Lung (tissue), 12 donors: ENCODE data around the gene KHSRP. TPM values are rescaled to one million over a fixed set of nuclear protein-coding genes. Genes with fewer than 3 reads are reported as not detected.

Experiments used
- ATAC-seq: fragments of 200-7000 bp; cut with Tn5 transposase; one replicate; pipeline ENCODE4 v1.9.1; 2020; ENCODE audit warnings: moderate number of reproducible peaks; ENCODE audit not compliant: insufficient read depth, low FRiP score
- DNase-seq, 3 donors: peaks; one replicate each; pipeline ENCODE4 v3.0.0-alpha.2; 2013 to 2017
- H3K27ac ChIP-seq, 2 donors: one replicate each; pipeline ENCODE4 v1.5.1; 2013; ENCODE audit warnings: mild to moderate bottlenecking in 2 of 2, moderate library complexity in 2 of 2, control low read depth in 1 of 2, inconsistent platforms in 1 of 2, low read depth in 1 of 2, low read length in 1 of 2
- H3K27me3 ChIP-seq, 3 donors: one replicate each; pipeline ENCODE4 v1.5.1; 2013; ENCODE audit warnings: low read length in 2 of 3; ENCODE audit not compliant: control insufficient read depth in 3 of 3, insufficient read depth in 3 of 3
- H3K36me3 ChIP-seq, 4 donors: one replicate each; pipeline ENCODE4 v1.5.1; 2013; ENCODE audit warnings: low read length in 4 of 4, mild to moderate bottlenecking in 1 of 4, moderate library complexity in 1 of 4; ENCODE audit not compliant: control insufficient read depth in 4 of 4, insufficient read depth in 4 of 4
- H3K4me1 ChIP-seq, 5 donors: one replicate each; pipeline ENCODE4 v1.5.1; 2013; ENCODE audit warnings: low read length in 5 of 5, mild to moderate bottlenecking in 2 of 5, moderate library complexity in 1 of 5; ENCODE audit not compliant: control insufficient read depth in 5 of 5, insufficient read depth in 5 of 5
- H3K4me3 ChIP-seq: one replicate; pipeline ENCODE4 v1.5.1; 2013; ENCODE audit warnings: mild to moderate bottlenecking, control low read depth, moderate library complexity
- H3K9ac ChIP-seq, 2 donors: one replicate each; pipeline ENCODE4 v1.5.1; 2013; ENCODE audit warnings: low read length in 2 of 2, control low read depth in 1 of 2; ENCODE audit not compliant: insufficient read depth in 1 of 2
- H3K9me3 ChIP-seq, 4 donors: one replicate each; pipeline ENCODE4 v1.5.1; 2013; ENCODE audit warnings: low read length in 3 of 4, mild to moderate bottlenecking in 1 of 4, moderate library complexity in 1 of 4; ENCODE audit not compliant: control insufficient read depth in 4 of 4, insufficient read depth in 3 of 4
- CTCF ChIP-seq: IDR thresholded peaks from 2 replicates; pipeline ENCODE4 v1.5.1; 2012; ENCODE audit warnings: mild to moderate bottlenecking; ENCODE audit errors: control extremely low read depth, extremely low read depth
- WGBS, 2 donors: extraction: QIAGEN DNeasy Blood & Tissue Kit; methylation state at CpG; one replicate each; pipeline ENCODE4 v1.1.7; 2013; 5-methylcytosine and 5-hydroxymethylcytosine counted together
- polyA plus RNA-seq, 2 donors: library from polyadenylated mRNA; stranded (reverse); fragments of 200-250 nt; gene quantifications; one replicate each; pipeline ENCODE4 v1.2.1, GENCODE V29; 2013
- total RNA-seq, 2 donors: library from RNA; depleted of rRNA in 1 of 2; stranded (reverse); fragments of >200 nt in 1 of 2; gene quantifications; one replicate each; pipeline ENCODE4 v1.2.1, GENCODE V29; 2014 to 2021
- donor health status: control.
- donor health status: control.
- donor health status: Bipolar disorder and iron deficiency.
- donor health status: healthy.
- donor health status: DM: yes; HTN: yes; CAD: no.

The KHSRP gene
- total and polyA plus RNA-seq, 4 donors = 116 to 204 (median 141) TPM

- WGBS, 2 donors = 6 to 10% methylated on average over 62 to 65 of the region's 65 CpGs
- H3K36me3 ChIP-seq = no peaks in the 10 kb centered on the region
- no peak for TF ChIP-seq CTCF
- H3K4me1 ChIP-seq = peaks cover 0 to 3% (median 0%) of the 10 kb centered on the region in 5 donors
- H3K27me3 ChIP-seq = peaks cover 0 to 11% (median 7%) of the 10 kb centered on the region in 3 donors
- peak within 1 kb of the TSS in 1 of 2 donors; percentile 83 for H3K27ac ChIP-seq
- DNase-seq = peak; percentile 61 to 84 (median 82)
- H3K9me3 ChIP-seq = no peaks in the 10 kb centered on the region
- peak within 1 kb of the TSS; percentile 41 for H3K4me3 ChIP-seq
- peak; percentile 20 for ATAC-seq
- peak within 1 kb of the TSS in 1 of 2 donors; percentile 16 for H3K9ac ChIP-seq
Observed at GRCh38 chr19:6464070-6464873, 39.7 kb upstream of the KHSRP start, which contains the start of gene CRB3. Gene CRB3, plus strand, starts transcription at chr19:6464271. Its CDS starts 431 bp downstream, at chr19:6464702.

GRCh38 chr19:6460099-6460884 is 35.7 kb upstream of the KHSRP start:
- Histone ChIP-seq H3K9ac (peak overlapping the region in 1 of 2 donors; percentile 61), H3K36me3 (peaks cover 0 to 3% (median 0%) of the 10 kb centered on the region in 4 donors), H3K27me3 (peaks cover 0 to 7% (median 4%) of the 10 kb centered on the region in 3 donors), H3K4me1 (peaks cover 0 to 10% (median 0%) of the 10 kb centered on the region in 5 donors), H3K27ac (peak overlapping the region; percentile 81 to 93), H3K9me3 (no peaks in the 10 kb centered on the region), H3K4me3 (peak overlapping the region; percentile 65)
- peak; percentile 87 for ATAC-seq
- 0% methylated on average over 57 of the region's 57 CpGs for WGBS, 2 donors
- peak; percentile 98 to 99 (median 99) for DNase-seq
- peak; percentile 39 for TF ChIP-seq CTCF

DNA sequence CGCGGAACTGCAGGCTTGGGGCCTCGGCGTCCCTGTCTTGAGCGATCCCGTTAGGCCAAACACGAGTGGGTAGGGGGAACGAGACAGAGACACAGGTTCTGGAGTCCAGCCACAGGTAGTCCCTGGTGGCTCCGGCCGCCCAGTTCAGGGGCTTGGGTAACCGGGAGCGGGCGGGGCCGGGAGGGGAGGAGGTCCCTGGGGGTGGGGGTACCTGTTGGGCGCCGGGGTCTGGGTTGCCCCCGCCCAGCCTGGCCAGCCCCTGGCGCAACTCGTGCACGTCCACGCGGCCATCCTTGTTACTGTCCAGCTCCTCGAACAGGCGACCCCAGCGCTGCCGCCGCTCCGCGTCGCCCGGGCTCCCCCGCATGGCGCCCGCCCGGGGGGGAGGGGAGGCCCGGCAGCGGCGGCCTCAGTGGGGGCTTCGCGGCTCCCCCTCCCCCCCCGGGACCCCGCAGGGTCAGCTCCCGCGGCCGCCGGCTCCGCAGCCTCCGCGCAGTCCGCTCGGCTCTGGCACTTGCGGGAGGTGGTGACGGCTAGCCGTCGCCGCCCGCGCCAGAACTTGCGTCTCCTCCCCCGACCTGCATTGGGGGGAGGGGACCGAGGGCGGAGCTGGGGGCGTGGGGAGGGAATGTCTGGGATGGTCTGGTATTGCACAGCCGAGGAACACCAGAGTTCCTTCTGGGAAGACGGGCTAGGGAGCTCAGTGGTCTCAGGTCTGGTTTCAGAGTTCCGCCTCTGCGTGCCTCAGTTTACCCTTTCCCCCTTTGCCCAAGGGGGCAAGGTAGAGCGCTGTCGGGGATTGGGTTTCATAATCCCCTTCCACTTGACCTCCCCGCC is 34.9 kb upstream of the KHSRP start, which contains the start of gene SLC25A23:
TSS of gene SLC25A23 (minus strand) at position 531 of the 837 bp plus-strand sequence. CDS start at position 367, 164 bp downstream.
- ATAC-seq = peak; percentile 55
- DNase-seq = peak; percentile 85 to 89 (median 85)
- peaks cover 0 to 2% (median 0%) of the 10 kb centered on the region in 4 donors for H3K9me3 ChIP-seq
- peaks cover 0 to 10% (median 0%) of the 10 kb centered on the region in 5 donors for H3K4me1 ChIP-seq
- H3K4me3 ChIP-seq = peak within 1 kb of the TSS; percentile 65
- peak within 1 kb of the TSS; percentile 39 to 61 for H3K9ac ChIP-seq
- H3K27ac ChIP-seq = peak within 1 kb of the TSS; percentile 81 to 93
- 3 to 9% methylated on average over 36 to 69 of the region's 70 CpGs for WGBS, 2 donors
- peaks cover 0 to 7% (median 5%) of the 10 kb centered on the region in 4 donors for H3K36me3 ChIP-seq
- no peak for TF ChIP-seq CTCF
- peaks cover 0 to 4% (median 0%) of the 10 kb centered on the region in 3 donors for H3K27me3 ChIP-seq
